ENCODE measurements around the gene SELENON. TPM values are rescaled to one million over a fixed set of nuclear protein-coding genes. Genes with fewer than 3 reads are reported as not detected.

SELENON gene
- total RNA-seq, 4 donors from 2014 or later = 9.0 to 94.0 (median 18.0) TPM

GRCh38 chr1:25756215-25756614 lies 43.8 kb upstream of the SELENON start:
- Histone ChIP-seq H3K4me3 (no peak overlapping the region), H3K36me3 (no peaks in the 10 kb centered on the region), H3K27ac (no peak overlapping the region), H3K9me3 (no peaks in the 10 kb centered on the region), H3K27me3 (no peaks in the 10 kb centered on the region), H3K4me1 (no peaks in the 10 kb centered on the region)
- intact Hi-C loops (cut with DNase I; ENCODE audit: low total_unique reads) = no loop called here
- DNase-seq = no peak
- TF ChIP-seq CTCF (IDR thresholded peaks at IDR 0.05) (no peak), POLR2A (IDR thresholded peaks at IDR 0.05) (no peak)

GRCh38 chr1:25757151-25757845 lies 42.7 kb upstream of the SELENON start:
- no peak for DNase-seq
- no peaks in the 10 kb centered on the region for H3K4me1 ChIP-seq
- TF ChIP-seq CTCF (IDR thresholded peaks at IDR 0.05) = no peak
- TF ChIP-seq POLR2A (IDR thresholded peaks at IDR 0.05) = no peak
- no peaks in the 10 kb centered on the region for H3K9me3 ChIP-seq
- no peak overlapping the region for H3K4me3 ChIP-seq
- no peaks in the 10 kb centered on the region for H3K27me3 ChIP-seq
- H3K36me3 ChIP-seq = no peaks in the 10 kb centered on the region
- H3K27ac ChIP-seq = no peak overlapping the region
- intact Hi-C loops (cut with DNase I; ENCODE audit: low total_unique reads) = no loop called here

GRCh38 chr1:25757846-25758185 lies 42.2 kb upstream of the SELENON start:
- TF ChIP-seq POLR2A (IDR thresholded peaks at IDR 0.05) = no peak
- no peak for TF ChIP-seq CTCF (IDR thresholded peaks at IDR 0.05)
- Histone ChIP-seq H3K4me3 (no peak overlapping the region), H3K9me3 (no peaks in the 10 kb centered on the region), H3K36me3 (no peaks in the 10 kb centered on the region), H3K4me1 (no peaks in the 10 kb centered on the region), H3K27me3 (no peaks in the 10 kb centered on the region), H3K27ac (no peak overlapping the region)
- intact Hi-C loops (cut with DNase I; ENCODE audit: low total_unique reads) = no loop called here
- DNase-seq = no peak

GRCh38 chr1:25758466-25759070 lies 41.4 kb upstream of the SELENON start:
- Histone ChIP-seq H3K9me3 (no peaks in the 10 kb centered on the region), H3K27ac (no peak overlapping the region), H3K27me3 (no peaks in the 10 kb centered on the region), H3K4me3 (no peak overlapping the region), H3K4me1 (no peaks in the 10 kb centered on the region), H3K36me3 (no peaks in the 10 kb centered on the region)
- no peak for DNase-seq
- TF ChIP-seq CTCF (IDR thresholded peaks at IDR 0.05) (no peak), POLR2A (IDR thresholded peaks at IDR 0.05) (no peak)
- intact Hi-C loops (cut with DNase I; ENCODE audit: low total_unique reads) = no loop called here

- Histone ChIP-seq H3K4me1 (no peaks in the 10 kb centered on the region), H3K36me3 (no peaks in the 10 kb centered on the region), H3K27me3 (no peaks in the 10 kb centered on the region), H3K4me3 (no peak overlapping the region), H3K9me3 (no peaks in the 10 kb centered on the region), H3K27ac (no peak overlapping the region)
- intact Hi-C loops (cut with DNase I; ENCODE audit: low total_unique reads) = no loop called here
- no peak for DNase-seq
- TF ChIP-seq CTCF (IDR thresholded peaks at IDR 0.05) (no peak), POLR2A (IDR thresholded peaks at IDR 0.05) (no peak)
Measured at GRCh38 chr1:25760122-25760719, 39.8 kb upstream of the SELENON start.
